GM03348 (cell line): ENCODE data around the gene TANGO2.
A peak's percentile ranks its signal among the peaks of the same experiment; 100 is the strongest.

Source experiments
- DNase-seq: peaks from one replicate; pipeline ENCODE4 v3.0.0; 2012; ENCODE audit warnings: low spot score

Gene TANGO2

GRCh38 chr22:20012741-20013331 lies 8.1 kb upstream of the TANGO2 start:
- DNase-seq, result no peak

- DNase-seq, result peak; percentile 77
These were observed 7.5 kb upstream of the TANGO2 start for GRCh38 chr22:20013382-20013871.

GRCh38 chr22:20014526-20015186 lies 6.3 kb upstream of the TANGO2 start:
- DNase-seq, result no peak

DNA sequence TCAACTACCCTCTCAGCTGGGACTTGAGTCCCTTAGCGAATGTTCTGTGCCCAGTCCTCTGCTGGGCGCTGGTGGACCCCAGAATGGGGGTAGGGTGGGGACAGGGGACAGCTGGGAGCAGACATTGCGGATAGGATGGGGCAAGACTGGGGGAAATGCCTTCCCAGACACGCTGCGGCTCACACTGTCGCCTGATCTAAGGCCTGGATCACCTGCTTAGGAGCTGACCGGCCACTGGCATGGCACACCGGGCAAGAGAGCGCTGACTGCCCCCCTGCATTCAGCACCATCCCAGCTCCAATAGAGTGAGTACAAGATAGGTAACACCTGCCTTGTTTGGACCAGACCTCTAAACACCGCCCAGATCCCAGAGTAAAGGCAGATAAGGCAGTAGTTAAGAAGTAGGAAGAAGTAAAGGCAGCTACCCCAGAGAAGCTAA lies 5.7 kb upstream of the TANGO2 start:
- DNase-seq, result no peak

- DNase-seq, result peak; percentile 35
These were observed 4.8 kb upstream of the TANGO2 start for GRCh38 chr22:20015971-20016733.

DNA sequence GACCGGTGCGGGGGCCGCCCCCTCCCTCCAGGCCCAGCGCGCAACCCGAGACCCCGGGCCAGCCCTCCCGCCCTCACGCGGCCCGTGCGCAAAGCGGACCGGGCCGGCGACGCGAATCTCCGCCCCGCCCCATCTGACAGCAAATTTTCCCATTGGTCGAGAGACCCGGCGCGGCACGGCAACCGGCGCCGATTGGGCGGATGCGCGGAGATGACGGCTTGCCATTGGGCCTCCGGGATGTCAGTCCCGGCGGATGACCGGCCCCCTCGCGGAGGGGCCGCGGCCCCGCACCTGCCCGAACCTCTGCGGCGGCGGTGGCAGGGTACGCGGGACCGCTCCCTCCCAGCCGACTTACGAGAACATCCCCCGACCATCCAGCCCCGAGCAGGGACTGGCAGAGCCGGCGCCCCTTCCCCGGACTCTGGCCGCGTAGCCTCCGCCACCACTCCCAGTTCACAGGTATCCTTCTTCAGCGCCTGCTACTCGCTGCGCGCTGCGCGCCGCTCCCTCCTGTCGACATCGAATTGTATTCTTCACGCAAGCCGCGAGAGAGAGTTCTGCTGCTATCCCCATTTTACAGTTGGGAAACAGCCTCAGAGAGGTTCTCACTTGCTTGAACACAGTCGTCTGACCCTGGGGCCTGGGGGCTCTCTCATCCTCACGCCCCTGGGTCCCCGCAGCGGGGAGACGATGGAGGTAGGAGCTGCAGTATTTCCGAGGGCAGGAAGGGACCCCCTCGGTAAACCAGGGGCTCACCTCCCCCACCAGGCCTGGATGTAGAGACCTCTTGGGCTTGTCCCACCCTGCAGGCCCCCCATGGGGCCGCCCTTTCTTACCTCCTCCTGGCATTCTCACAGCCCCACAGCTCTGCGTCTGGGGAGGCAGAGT lies 3.9 kb upstream of the TANGO2 start, which contains the start of gene ARVCF:
Gene ARVCF, minus strand, starts transcription at position 90 of the 888 bp plus-strand sequence. CDS start 26,029 bp downstream, outside the sequence.
- peak; percentile 100 for DNase-seq

DNA sequence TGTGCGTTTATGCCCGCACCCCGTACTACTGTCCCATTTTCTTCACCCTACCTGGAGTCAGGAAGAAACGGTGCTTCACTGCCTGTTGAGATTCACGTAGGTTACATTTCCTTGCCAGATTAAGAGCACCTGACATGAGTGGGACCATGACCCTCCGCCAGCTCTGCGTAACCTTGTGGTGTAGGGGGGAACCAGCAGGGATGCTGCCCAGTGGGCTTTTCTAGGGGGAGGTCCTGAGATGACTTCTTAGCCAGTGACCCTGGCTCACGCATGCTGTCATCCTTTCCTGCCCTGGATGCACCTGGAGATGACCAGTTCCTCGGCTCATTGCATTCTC lies 3.3 kb upstream of the TANGO2 start:
- no peak for DNase-seq

- DNase-seq, result no peak
These were observed 2.9 kb upstream of the TANGO2 start for GRCh38 chr22:20018001-20018400.

- DNase-seq, result no peak
These were observed 1.0 kb upstream of the TANGO2 start for GRCh38 chr22:20019661-20020532.

GRCh38 chr22:20021196-20022181 lies 579 bp downstream of the TANGO2 start:
- DNase-seq, result peak; percentile 61

GRCh38 chr22:20022231-20022977 lies 1.5 kb downstream of the TANGO2 start:
- no peak for DNase-seq

DNA sequence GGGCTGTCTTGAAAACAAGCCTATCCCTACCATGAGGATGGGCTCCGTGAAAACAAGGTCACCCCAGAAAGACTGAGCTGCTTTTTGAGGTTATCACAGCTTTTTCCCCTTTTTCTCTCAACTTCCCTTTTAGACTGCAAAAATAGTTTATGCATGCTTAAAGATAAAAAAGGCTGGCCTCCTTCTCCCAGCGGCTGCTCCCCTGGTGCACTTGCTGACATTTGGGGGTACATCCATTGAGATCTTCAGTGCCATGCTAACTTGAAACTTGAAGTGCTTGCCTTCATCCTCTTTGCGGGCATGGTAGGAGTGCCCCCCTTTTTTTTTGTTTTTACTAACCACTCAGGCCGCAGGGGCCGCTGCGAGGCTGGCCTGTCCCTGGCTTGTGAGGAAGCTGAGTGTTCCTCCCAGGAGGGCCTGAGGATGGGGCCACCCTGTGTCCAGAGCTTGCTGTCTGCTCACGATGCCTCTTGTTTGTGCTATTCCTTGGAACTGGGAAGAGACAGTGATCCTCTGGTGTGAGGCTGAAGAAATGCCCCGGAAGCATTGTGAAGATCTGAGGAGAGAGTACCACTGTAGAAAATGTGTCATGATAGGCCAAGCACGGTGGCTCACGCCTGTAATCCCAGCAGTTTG lies 2.2 kb downstream of the TANGO2 start:
- DNase-seq, result no peak

DNA sequence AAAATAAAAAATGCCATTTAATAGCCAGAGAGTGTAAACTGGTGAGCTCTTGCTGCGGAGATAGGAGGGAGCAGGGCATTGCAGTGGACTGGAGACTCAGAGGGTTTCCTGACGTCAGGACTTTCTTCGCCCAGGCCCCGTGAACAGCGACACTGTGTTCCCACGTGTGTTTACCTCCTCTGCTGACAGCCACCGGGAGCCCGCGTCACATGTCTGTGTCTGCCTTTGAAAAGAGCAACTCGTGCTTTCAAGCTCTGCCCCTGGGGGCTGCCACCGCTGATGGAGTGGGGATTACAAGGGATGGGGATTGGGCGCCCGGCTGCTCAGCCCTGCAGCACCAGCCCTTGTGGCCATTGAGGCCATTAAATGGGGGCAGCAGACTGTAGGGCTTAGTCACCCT lies 3.3 kb downstream of the TANGO2 start:
- no peak for DNase-seq

DNA sequence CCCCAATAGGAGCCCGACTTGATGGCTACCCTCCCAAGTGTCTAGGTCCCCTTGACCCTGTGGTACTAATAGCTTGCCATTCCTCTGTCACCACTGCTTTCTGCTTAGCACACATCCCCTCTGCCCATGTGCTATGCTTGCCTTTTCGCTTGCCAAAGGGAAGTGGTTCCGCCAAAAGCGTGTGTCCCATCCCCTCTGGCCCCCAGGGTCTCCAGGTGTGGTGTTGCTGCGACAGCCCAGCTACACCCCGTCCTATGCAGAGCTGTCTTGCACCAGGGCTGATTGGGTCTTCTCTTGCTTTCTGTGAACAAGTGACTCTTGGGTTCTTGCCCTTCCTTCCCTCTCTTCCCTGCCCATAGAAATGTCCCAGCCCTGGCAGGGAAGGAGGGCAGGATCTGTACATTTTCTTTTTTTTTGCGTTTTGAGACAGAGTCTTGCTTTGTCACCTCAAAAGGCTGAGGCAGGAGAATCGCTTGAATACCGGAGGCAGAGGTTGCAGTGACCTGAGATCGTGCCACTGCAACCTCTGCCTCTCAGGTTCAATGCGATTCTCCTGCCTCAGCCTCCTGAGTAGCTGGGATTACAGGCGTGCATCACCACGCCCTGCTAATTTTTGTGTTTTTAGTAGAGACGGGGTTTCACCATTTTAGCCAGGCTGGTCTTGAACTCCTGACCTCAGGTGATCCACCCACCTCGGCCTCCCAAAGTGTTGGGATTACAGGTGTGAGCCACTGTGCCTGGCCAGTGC lies 3.9 kb downstream of the TANGO2 start:
- DNase-seq, result no peak

- no peak for DNase-seq
These were observed 4.7 kb downstream of the TANGO2 start for GRCh38 chr22:20025401-20026203.

DNA sequence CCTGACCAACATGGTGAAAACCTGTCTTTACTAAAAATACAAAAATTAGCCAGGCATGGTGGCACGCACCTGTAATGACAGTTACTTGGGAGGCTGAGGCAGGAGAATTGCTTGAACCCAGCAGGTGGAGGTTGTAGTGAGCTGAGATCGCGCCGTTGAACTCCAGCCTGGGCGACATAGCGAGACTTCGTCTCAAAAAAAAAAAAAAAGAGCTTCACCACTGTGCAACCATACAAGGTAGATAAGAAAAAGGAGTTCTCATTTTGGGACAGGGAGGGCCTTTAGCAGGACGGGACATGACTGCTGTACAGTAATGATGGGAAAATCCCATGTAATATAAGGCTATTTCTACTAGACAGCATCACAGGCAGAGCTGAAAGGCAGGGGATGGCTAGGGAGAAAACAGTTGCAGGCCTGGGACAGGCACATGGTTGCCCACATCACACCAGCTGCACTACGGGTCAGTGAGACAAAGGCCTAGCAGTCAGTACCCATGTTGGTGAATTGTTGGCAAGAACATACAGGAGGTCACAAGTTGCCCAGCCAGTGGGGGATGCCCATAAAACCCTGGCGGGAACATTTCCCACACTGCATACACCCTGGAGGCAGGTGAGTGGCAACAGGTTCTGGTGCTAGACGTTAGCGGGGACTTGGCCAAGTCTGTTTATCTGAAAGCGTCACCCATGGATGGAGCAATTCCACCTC lies 5.4 kb downstream of the TANGO2 start:
- no peak for DNase-seq
